WTC11 (cell line): ENCODE data around the gene IGSF23. TPM values are rescaled to one million over a fixed set of nuclear protein-coding genes. Genes with fewer than 3 reads are reported as not detected.
A peak's percentile ranks its signal among the peaks of the same experiment; 100 is the strongest.

Source experiments
- ATAC-seq: fragments of 200-7000 bp; cut with Tn5 transposase; 2 replicates; pipeline ENCODE4 v1.10.0; 2021; ENCODE audit warnings: mild to moderate bottlenecking, moderate library complexity
- CTCF ChIA-PET: fragments of 300-600 bp; sonication (Branson Sonifier 250); formaldehyde crosslinking; loops from one replicate; lab custom pipeline; 2021; ENCODE audit warnings: antibody characterized with exemption; lab: Charles Lee
- POLR2A ChIA-PET: fragments of 350-600 bp; sonication (Branson Sonifier 250); formaldehyde crosslinking; loops from one replicate; lab custom pipeline; 2021; ENCODE audit warnings: antibody characterized with exemption; lab: Charles Lee
- DNase-seq: peaks from one replicate; pipeline ENCODE4 v3.0.0; 2021; ENCODE audit warnings: low spot score
- H3K27ac Mint-ChIP-seq: 2 replicates; pipeline ENCODE4 v1.8.0; 2021; ENCODE audit warnings: mixed read lengths
- H3K27me3 Mint-ChIP-seq: 2 replicates; pipeline ENCODE4 v1.8.0; 2021; ENCODE audit warnings: low read depth, mild to moderate bottlenecking, moderate library complexity, mixed read lengths
- H3K36me3 Mint-ChIP-seq: 2 replicates; pipeline ENCODE4 v1.8.0; 2021; ENCODE audit warnings: mixed read lengths
- H3K4me1 Mint-ChIP-seq: 2 replicates; pipeline ENCODE4 v1.8.0; 2022; ENCODE audit warnings: mixed read lengths
- H3K4me3 Mint-ChIP-seq: 2 replicates; pipeline ENCODE4 v1.8.0; 2021; ENCODE audit warnings: mild to moderate bottlenecking, moderate library complexity, mixed read lengths
- H3K9me3 Mint-ChIP-seq: 2 replicates; pipeline ENCODE4 v1.8.0; 2021; ENCODE audit warnings: mixed read lengths
- ATF1 ChIP-seq: sonication (generic); formaldehyde crosslinking; IDR thresholded peaks from 2 replicates; pipeline ENCODE4 v1.8.1; 2023; ENCODE audit warnings: mild to moderate bottlenecking, moderate library complexity, missing genetic modification reagents
- ATF2 ChIP-seq: sonication (generic); formaldehyde crosslinking; IDR thresholded peaks from 2 replicates; pipeline ENCODE4 v1.8.1; 2022; ENCODE audit warnings: low read depth, missing genetic modification reagents, borderline replicate concordance
- EMX1 ChIP-seq: fragments of 250-450 bp; sonication (Bioruptor Pico); IDR thresholded peaks from 2 replicates; pipeline ENCODE4 v1.8.0; 2021; ENCODE audit warnings: mild to moderate bottlenecking
- ETV6 ChIP-seq: sonication (generic); formaldehyde crosslinking; IDR thresholded peaks from 2 replicates; pipeline ENCODE4 v1.8.1; 2022; ENCODE audit warnings: mild to moderate bottlenecking, missing genetic modification reagents
- KAT7 ChIP-seq: sonication (generic); formaldehyde crosslinking; IDR thresholded peaks from 2 replicates; pipeline ENCODE4 v1.8.1; 2023; ENCODE audit warnings: missing genetic modification reagents, mild to moderate bottlenecking, borderline replicate concordance
- NFE2L1 ChIP-seq: sonication (generic); formaldehyde crosslinking; IDR thresholded peaks from 2 replicates; pipeline ENCODE4 v1.8.1; 2023; ENCODE audit warnings: missing genetic modification reagents
- USF1 ChIP-seq: sonication (generic); formaldehyde crosslinking; IDR thresholded peaks from 2 replicates; pipeline ENCODE4 v1.8.0; 2022; ENCODE audit warnings: mild to moderate bottlenecking, missing genetic modification reagents
- ZNF281 ChIP-seq: sonication (generic); formaldehyde crosslinking; IDR thresholded peaks from 2 replicates; pipeline ENCODE4 v1.8.0; 2023; ENCODE audit warnings: mild to moderate bottlenecking, missing genetic modification reagents
- total RNA-seq: library from RNA; stranded (reverse); gene quantifications from 3 replicates; pipeline ENCODE4 v1.2.3, GENCODE V29; 2021
- TF ChIP-seq, protein P1 (sequence below): fragments of 250-450 bp; sonication (Bioruptor Pico); IDR thresholded peaks from 2 replicates; pipeline ENCODE4 v1.8.0; 2021; ENCODE audit warnings: mild to moderate bottlenecking
- TF ChIP-seq, protein P2 (sequence below): sonication (generic); formaldehyde crosslinking; IDR thresholded peaks from 2 replicates; pipeline ENCODE4 v1.8.1; 2023; ENCODE audit warnings: mild to moderate bottlenecking, missing genetic modification reagents, moderate library complexity
- TF ChIP-seq, protein P3 (sequence below): fragments of 200-600 bp; IDR thresholded peaks from 2 replicates; pipeline ENCODE4 v1.8.0; 2022; ENCODE audit warnings: antibody characterized with exemption
- TF ChIP-seq, protein P4 (sequence below): sonication (generic); formaldehyde crosslinking; IDR thresholded peaks from 2 replicates; pipeline ENCODE4 v1.8.1; 2023; ENCODE audit warnings: mild to moderate bottlenecking, missing genetic modification reagents, moderate library complexity

IGSF23 gene
- total RNA-seq, 1 experiment from 2014 or later, result not detected

GRCh38 chr19:44653977-44654774 is 40.8 kb downstream of the IGSF23 start (continued):
- TF ChIP-seq KAT7 (CRISPR knock-in tag), result no peak
- TF ChIP-seq ETV6 (CRISPR knock-in tag), result no peak

GRCh38 chr19:44657211-44657921 is 44.0 kb downstream of the IGSF23 start:
- TF ChIP-seq ZNF281 (CRISPR knock-in tag) (no peak), ATF2 (no peak), NFE2L1 (CRISPR knock-in tag) (peak; percentile 43; the same call in 1 of the 2 replicates), EMX1 (CRISPR knock-in tag) (no peak), USF1 (peak; percentile 88), ATF1 (CRISPR knock-in tag) (no peak)
- TF ChIP-seq, protein P1, sequence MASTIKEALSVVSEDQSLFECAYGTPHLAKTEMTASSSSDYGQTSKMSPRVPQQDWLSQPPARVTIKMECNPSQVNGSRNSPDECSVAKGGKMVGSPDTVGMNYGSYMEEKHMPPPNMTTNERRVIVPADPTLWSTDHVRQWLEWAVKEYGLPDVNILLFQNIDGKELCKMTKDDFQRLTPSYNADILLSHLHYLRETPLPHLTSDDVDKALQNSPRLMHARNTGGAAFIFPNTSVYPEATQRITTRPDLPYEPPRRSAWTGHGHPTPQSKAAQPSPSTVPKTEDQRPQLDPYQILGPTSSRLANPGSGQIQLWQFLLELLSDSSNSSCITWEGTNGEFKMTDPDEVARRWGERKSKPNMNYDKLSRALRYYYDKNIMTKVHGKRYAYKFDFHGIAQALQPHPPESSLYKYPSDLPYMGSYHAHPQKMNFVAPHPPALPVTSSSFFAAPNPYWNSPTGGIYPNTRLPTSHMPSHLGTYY, result no peak
- TF ChIP-seq, protein P2, sequence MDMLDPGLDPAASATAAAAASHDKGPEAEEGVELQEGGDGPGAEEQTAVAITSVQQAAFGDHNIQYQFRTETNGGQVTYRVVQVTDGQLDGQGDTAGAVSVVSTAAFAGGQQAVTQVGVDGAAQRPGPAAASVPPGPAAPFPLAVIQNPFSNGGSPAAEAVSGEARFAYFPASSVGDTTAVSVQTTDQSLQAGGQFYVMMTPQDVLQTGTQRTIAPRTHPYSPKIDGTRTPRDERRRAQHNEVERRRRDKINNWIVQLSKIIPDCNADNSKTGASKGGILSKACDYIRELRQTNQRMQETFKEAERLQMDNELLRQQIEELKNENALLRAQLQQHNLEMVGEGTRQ (CRISPR knock-in tag), result peak; percentile 86
- TF ChIP-seq, protein P3, sequence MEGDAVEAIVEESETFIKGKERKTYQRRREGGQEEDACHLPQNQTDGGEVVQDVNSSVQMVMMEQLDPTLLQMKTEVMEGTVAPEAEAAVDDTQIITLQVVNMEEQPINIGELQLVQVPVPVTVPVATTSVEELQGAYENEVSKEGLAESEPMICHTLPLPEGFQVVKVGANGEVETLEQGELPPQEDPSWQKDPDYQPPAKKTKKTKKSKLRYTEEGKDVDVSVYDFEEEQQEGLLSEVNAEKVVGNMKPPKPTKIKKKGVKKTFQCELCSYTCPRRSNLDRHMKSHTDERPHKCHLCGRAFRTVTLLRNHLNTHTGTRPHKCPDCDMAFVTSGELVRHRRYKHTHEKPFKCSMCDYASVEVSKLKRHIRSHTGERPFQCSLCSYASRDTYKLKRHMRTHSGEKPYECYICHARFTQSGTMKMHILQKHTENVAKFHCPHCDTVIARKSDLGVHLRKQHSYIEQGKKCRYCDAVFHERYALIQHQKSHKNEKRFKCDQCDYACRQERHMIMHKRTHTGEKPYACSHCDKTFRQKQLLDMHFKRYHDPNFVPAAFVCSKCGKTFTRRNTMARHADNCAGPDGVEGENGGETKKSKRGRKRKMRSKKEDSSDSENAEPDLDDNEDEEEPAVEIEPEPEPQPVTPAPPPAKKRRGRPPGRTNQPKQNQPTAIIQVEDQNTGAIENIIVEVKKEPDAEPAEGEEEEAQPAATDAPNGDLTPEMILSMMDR, result peak; percentile 88
- TF ChIP-seq, protein P4, sequence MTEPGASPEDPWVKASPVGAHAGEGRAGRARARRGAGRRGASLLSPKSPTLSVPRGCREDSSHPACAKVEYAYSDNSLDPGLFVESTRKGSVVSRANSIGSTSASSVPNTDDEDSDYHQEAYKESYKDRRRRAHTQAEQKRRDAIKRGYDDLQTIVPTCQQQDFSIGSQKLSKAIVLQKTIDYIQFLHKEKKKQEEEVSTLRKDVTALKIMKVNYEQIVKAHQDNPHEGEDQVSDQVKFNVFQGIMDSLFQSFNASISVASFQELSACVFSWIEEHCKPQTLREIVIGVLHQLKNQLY (CRISPR knock-in tag), result no peak
- TF ChIP-seq, all 79 proteins: peak for 4
- ChIA-PET POLR2A (no interaction called here), CTCF (interaction anchor here (0.6 to 3.2 kb wide), 35 partner anchors 12 to 320 kb away, joined by 3 to 50 read pairs (median 4); partner anchors contain the start of genes CEACAM19, NECTIN2 and PVR)
- DNase-seq (peak; percentile 90), ATAC-seq (peak; percentile 93)
- Mint-ChIP-seq H3K4me1 (no peaks in the 10 kb centered on the region), H3K9me3 (no peaks in the 10 kb centered on the region), H3K27me3 (no peaks in the 10 kb centered on the region), H3K4me3 (no peak overlapping the region), H3K36me3 (peaks cover 46% of the 10 kb centered on the region), H3K27ac (no peak overlapping the region)
